ENCODE measurements around the gene TSC22D1.

GRCh38 chr13:44471686-44472085 lies 104.4 kb downstream of the TSC22D1 start:
- no peak for TF ChIP-seq CTCF (IDR thresholded peaks at IDR 0.05)
- TF ChIP-seq ZNF263 (CRISPR knock-in tag; IDR thresholded peaks at IDR 0.05; ENCODE audit: low read depth): no peak
- no peak for TF ChIP-seq ATF3 (CRISPR knock-in tag; conservative IDR thresholded peaks at IDR 0.05)
- TF ChIP-seq JUN (CRISPR knock-in tag; IDR thresholded peaks at IDR 0.05): no peak

All from WTC11 (cell line).